Fibroblast of gingiva (primary cell): ENCODE results near the gene MAP3K20.
"Not testable (repeated sequence)": the region's sequence is repeated elsewhere in the genome, so short reads cannot be mapped to it uniquely, and the experiment has no call there.

Source experiments
- DNase-seq: peaks from one replicate; pipeline ENCODE4 v3.0.0-alpha.2; 2011; ENCODE audit warnings: low read depth

Gene MAP3K20

DNA sequence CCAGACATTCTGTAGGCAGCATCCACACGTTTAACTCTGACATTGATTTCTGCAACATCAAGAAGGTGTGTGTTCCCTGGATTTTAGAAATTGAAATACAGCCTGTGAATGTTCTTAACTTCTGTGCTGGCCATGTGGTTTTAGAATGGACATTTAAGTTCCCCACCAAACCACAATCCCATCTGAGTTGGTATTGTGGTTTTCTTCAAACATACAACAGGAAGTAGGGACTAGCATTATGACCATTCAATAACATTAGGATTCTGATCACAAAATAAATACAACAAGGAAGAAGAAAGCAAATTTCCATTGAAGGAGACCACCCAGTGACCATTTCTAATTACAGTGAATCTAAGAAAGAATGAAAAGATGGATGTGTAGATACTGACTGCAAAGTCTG lies 51.2 kb downstream of the MAP3K20 start:
- no peak for DNase-seq

DNA sequence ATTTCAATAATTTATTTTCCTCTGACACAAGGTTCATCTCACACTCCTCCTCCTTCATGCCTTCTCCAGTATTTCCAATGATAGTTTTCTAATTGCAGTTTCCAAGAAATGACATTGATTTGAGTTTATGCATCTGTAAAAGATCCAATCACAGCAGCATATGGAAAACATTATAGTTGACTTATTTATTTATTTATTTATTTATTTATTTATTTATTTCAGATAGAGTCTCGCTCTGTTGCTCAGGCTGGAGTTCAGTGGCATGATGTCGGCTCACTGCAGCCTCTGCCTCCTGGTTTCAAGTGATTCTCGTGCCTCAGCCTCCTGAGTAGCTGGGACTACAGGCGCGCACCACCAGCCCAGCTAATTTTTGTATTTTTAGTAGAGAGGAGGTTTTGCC lies 52.5 kb downstream of the MAP3K20 start:
- not testable (repeated sequence) for DNase-seq

DNA sequence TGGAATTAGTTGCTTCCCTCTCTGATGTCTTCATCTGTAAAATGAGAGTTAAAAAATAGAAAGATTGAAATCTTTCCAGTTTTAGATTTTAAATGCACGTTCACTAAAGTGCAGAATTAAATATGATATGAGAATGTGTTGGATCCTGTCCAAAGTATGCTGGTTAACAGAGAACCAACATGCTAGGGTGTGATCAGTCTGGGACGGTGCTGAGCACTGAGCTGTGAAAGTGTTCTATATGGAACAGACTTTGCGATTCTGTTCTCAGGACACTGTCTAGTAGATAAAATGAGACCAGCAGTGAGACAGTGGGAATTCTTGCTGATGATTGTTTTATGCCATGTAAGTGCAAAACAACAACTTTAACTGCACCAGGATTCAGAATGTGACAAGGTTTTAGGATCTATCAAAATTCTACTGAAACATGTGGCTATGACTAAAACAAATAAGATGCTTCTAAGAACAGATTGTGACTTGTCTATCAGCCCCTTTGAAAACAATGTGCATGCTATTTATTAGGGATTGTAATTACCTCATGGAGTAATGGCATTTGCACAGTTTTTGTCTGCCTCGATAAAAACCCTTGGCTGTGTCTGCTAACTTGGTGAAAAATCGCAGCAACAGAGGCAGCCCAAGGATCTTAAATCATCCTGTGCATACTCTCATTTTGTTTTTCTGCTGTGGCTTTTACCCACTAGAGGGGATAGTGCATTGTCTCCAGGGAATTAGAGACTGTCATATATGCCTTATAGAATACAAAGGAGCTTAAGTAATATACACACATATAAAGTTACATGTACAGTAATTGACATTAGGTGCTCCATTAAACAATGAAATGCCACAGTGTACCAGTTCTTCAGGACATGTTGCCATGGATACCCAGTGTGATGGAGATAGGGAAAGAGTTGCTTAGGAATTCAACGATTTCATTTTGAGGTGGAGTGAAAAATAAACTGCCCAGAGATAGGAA lies 55.1 kb downstream of the MAP3K20 start:
- DNase-seq = no peak

DNA sequence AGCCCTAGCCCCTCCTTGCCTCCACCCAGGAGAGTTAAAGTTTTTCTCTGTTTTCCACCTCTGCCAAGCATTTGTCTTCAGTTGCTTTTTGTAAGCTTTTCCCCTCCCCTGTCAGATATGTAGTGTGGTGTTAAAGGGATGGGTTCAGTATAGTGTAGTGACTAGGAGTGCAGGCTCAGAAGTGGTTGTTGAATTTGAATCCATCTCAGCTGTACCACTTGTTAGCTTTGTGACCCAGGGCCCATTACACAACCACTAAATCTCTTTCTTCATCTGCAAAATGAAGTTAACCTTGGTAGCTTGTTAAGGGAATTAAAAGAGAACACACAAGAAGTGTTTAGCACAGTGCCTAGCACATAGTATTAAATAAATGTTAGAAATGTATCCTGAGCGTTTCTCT lies 56.9 kb downstream of the MAP3K20 start:
- no peak for DNase-seq

DNA sequence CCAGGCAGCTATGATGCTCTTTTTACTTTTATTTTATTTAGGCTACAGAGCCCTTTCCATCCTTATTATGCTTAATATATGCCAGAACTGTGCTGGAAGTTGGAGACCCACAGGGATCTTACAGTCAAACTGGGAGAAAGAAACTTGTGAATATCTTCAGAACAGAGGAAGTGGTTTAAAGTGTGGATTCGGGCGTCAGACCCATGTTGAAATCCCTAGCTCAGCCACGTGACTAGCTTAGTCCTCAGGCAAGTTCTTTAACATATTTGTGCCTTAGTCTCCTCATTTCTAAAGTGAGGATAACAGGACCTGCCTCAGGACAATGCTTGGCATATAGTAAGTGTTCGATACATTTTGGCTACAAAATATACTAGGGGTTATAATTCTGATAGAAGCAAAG lies 59.1 kb downstream of the MAP3K20 start:
- peak; percentile 61 for DNase-seq

DNA sequence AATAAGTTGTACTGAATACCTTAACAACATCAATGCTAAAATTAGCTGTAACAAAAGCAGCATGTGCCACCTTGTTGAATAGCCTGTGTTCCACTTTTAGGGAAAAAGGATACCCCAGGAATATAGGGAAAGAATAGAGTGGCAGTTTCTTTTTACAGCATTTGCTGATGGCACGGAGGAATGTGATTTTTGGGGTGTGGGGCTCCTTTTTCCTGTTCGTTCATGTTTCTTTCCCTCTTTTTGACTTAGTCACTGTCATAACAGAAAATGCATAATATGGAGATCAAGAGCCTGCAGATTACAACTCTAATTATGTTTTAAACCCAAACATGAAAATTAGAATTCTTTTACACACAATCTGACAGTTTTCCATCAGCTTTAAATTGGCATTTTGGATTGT lies 60.4 kb downstream of the MAP3K20 start:
- no peak for DNase-seq

DNA sequence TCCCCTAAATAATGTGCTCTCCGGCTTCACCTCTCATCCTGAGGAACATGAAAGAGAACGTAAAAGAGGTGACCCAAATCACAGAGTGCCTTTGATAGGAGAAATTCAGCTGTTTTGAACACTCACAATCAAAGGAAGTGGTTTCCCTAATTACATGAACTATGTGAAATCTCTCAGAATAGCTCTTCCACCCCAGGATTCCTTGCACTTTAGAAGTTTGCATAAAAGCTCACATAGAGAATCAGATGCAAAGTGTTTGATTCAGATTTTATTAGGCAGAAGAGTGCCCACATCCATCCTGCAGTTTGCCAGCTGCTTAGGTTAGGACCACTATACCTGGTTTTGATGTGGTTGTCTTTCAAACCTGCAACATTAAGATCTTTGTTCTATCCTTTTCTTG lies 61.0 kb downstream of the MAP3K20 start:
- DNase-seq = no peak

DNA sequence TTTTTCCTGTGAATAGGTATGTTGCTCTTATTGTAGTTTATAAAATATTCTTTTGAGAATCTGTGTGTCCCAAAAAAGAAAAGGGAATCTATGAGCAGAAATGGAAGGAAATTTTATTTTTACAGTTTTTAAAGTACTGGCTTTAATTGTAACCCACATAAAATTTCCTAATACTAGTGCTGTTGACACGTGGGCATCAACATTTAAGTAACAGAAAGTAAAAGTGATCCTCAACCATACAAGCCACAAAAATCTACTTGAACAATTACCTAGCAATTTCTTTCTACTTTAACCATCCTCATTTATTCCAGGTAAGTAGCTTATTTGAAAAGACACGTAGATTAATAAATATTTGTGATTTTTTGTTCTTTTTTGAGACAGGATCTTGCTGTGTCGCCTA lies 62.0 kb downstream of the MAP3K20 start:
- no peak for DNase-seq

DNA sequence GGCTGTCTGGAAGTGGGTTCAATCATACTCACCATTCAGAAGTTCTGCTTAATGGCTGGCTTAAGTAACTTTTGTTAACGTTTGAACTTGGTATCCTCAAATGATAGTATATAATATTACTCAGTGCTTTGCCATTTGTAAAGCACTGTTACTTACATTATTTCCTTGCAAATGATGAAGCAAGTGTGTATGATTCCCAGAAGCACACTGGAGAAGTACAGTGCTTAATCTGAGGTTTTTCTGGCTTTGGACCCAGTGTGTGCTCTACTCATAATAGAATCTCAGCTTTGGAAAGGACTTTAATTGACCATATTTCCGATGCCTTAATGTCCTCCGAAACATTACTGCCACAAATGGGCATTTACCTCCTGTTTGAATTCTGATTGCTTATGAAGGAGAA lies 63.3 kb downstream of the MAP3K20 start:
- DNase-seq = no peak

DNA sequence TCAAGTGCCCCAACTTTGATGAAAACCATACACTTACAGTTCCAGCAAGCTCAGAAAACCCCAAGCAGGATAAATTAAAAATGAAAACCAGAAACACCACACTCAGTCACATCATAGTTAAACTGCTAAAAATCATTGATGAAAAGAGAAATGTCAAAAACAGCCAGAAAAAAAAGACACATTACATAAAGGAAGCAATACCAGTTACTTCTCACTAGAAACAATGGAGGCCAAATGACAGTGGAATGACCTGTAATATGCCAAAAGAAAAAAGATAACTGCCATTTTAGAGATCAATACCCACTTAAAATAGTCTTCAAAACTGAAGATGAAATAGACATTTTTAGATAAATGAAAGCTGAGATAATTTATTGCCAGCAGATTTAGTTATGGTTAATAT lies 66.0 kb downstream of the MAP3K20 start:
- no peak for DNase-seq

DNA sequence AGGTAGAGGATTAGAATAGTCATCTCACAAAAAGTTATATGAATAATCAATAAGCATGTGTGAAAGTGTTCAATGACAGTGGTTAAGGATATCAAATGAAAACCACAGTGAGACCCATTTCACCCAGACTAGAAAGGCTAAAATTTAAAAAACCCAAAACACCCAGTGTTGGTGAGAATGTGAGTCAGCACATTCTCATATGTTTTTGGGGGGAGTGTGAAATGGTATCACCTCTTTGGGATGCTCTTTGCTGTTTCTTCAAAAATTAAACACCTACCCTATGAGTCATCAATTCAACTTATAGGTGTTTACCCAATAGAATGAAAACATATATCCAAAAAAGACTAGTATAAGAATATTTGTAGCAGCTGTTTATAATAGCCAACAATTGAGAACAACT lies 69.8 kb downstream of the MAP3K20 start:
- DNase-seq = no peak

DNA sequence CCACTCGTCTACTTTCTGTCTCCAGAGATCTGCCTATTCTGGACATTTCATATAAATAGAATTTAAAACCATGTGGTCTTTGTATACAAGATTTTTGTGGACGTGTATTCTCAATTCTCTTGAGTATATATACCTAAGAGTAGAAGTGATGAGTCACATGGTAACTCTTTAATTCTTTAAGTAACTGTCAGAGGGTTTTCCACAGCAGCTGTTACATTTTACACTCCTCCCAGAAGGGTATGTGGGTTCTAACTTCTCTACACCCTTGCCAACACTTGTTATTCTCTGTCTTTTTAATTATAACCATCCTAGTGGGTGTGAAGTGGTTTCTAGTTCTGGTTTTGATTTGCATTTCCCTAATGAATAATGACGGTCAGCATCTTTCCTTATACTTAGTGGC lies 70.9 kb downstream of the MAP3K20 start:
- DNase-seq = no peak

DNA sequence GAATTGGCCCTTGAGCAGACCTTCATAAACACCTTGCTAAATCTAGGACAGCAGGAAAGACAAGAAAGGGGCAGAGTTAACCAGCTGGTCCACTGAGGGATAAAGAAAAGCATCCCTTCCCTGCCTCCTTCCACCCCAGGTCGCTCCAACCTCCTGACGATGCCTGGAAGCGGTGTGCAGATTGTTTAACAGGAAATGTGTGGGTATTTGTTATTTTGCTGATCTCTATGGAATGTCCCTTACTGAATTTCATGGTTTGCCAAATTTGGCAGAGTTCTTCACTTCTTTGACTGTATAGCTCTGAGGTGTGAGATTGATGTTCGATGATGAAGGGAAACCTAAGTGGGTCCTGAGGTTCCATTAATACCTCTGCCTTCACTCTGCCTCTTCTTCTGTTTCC lies 72.9 kb downstream of the MAP3K20 start:
- no peak for DNase-seq

DNA sequence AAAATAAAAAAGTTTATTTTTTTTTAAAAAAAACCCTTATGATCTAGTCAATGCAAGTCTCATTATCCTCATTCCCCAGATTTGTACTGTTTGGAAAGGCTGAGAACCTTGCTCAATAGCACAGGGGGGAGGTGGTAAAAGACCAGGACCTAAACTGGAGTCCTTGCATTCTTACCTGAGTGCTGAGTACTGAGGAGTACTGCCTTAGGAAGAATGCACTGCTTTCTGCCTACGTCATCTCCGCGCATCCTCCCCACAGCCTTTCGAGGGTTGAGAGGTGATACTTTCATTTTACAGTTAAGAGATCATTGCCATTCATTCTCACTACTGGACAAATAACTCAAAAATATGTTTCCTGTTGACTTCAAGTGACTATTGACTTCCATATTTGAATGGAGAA lies 73.8 kb downstream of the MAP3K20 start:
- no peak for DNase-seq

DNA sequence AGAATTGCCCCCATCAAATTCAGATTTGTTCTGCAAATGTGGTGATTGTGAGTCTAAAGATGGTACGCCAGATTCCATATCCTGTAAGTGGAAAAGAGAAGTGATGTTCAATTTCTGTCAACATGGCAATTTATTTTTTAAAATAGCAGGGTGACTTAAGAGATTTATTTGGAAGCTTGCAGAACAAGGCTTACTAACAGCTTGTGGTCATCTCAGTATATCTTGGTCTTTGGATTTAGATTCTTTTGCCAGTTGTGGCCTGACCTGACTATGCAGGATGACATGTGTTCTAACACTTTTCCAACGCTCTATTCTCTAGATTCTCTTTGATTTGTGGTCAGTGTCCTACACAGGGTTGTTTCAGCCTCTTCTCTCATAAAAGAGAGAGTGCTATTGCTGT lies 74.4 kb downstream of the MAP3K20 start:
- peak; percentile 55 for DNase-seq

DNA sequence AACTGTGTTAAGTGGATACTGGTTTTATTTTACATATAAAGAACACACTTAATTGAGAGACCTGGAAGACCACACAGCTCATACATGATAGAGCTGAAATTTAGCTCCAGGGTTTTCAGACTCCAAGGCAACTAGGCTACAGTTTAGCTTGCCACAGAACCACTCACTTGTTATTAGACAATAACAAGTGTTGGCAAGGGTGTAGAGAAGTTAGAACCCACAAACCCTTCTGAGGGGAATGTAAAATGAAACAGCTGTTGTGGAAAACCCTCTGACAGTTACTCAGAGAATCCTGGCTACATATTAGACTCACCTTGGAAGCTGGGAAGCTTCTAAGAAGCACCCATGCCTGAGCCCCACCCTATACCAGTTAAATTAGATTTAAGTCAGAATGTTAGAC lies 75.3 kb downstream of the MAP3K20 start:
- DNase-seq = no peak

DNA sequence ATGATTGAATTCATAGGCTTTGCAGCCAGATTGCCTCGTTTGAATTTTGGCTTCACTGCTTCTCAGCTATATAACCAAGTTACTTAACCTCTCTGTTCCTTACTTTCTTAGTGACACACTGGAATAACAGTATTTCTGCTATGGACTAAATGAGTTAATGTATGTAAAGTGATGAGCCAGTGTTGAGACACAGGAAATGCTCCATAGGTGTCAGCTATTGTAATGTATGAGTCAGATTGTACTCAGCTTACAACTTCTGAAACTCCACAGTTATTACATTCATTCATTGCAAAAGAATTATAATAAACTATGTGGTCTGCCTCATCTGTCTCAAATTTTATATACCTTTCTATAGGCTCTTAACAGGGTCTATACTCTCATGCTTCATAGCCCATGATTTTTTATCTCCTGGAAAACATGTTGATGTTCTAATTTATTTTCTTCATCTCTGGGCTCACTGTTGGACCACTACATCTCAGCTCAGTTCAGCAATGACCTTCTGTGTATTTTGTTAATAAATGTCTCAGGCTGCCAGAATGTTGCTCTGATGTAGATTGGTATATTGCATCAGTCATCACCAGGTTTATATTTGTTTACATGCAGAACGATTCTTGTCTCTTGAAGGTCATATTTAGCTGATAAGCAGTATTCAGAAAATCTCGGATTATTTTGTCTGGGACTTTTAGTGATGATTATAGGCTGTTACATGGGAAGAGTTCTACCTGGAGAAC lies 76.2 kb downstream of the MAP3K20 start:
- DNase-seq = peak; percentile 55

DNA sequence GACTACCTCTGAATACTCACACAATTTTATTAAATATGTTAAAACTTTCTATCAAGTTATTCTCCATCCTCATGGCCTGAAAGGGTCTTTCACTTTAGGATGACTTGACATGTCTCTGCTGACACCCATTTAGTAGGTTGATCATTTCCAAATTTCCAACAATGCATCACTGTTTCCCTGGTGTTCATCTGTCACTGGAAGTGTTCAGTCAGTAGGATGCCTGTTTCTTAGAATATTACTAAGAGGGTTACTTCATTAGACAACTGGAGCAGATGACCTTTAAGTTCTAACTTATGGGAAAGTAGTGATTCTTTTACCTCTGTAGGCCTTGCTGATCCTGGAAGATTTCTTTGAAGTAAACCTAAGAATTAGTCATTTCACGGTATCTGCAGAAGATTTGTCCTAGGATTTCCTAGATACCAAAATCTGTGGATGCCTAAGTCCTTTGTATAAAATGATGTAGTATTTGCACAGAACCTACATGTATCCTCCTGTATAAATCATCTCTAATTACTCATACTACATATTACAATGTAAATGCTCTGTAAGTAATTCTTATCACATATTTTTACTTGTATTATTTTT lies 77.7 kb downstream of the MAP3K20 start:
- DNase-seq = no peak

DNA sequence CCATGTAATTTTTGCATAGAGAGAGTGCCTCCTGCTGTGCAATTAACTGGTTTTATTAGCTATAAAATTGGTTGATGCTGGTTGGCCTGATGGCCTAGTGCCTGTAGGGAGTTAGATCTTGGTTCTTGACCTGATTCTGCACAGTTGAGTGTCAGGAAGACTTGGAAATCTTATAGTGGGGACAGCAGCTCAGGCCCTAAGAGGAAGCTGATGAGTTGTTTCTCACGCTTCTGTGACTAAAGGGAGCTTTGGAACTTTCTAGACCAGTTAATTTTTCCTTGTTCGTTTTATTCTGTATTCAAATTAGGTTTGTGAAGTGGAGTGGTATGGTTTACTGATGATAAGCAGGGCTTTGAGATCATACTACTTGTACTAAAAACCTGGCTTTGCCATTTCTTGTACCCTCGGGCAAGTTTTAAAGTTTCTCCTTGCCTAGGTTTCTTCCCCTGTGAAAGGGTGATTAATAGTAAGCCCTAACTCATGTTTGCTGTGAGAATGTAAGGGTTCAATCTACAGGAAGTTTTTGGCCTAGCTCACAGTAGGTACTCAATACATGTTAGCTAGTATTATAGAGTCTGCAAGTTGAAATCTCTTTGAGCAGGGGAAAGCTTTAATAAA lies 82.1 kb downstream of the MAP3K20 start:
- no peak for DNase-seq

DNA sequence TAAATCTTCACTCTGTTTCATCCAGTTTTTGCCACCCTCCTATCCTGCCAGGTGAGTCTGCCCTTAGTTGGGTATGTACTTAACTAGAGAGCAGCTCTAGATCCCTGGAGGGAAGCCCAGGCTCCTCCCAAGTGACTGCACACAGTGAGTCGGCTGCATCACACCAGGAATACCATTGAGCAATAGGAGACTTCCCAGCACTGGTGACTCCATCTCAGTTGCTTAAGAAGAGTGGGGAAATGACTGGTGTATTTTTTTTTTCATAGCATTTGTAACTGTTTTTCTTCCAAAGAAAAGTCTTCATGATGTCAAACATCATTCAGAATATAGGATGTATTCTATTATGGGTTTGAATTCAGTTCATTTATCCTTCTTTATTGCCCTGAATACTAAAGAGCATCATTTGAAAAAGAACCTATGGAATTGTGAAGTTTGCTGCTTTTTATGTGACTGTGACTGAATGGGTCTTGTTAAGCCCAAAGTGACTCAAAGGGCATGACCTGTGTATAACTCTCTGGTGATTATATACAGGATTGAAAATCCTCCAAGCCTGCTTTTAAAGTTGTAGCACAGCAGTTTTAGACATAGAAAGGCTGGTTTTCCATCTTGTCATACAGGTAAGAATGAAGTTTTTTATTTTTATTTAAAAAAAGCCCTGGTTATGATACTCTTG lies 84.3 kb downstream of the MAP3K20 start:
- peak; percentile 99 for DNase-seq

DNA sequence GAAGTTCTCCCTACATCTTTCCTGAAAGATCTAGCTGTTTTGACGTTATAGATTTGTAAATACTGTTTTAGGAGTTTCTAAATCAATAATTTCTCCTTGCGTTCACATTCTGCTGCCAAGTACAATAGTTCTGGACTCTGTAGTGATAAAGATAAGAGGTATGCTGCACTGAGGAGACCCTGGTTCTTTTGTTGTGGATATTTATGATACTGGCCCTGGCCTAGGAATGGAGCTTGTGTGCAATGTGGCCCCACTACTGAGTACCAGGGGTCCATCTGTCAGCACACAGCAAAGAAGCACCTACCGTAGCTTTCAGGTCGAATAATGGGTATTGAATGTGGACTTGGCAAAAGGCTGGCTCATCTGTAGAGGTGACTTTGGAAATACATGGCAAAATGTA lies 85.0 kb downstream of the MAP3K20 start:
- DNase-seq = no peak

DNA sequence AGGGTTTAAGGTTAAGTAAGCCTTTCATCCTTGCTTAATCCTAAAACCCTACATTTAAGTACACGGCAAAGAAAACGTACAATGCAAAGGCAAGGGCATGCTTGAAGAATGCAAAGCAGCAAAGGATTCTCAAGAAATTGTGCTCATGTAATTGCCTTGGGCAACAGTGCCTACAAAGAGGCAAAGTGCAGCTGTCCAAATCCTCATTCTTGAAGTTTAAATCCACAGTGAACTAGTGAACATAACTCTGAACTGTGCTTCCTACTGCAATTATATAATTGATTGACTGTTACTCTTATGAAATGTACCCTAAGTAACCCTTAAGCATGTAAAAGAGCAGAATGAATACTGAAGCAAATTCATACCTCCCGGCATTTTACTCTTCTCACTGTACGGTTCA lies 85.4 kb downstream of the MAP3K20 start:
- DNase-seq = peak; percentile 26
